Mucosa of rectum (tissue), 2 donors: Measurements from ENCODE around the gene SMIM21.

ENCODE experiments used
- H3K27ac ChIP-seq, 2 donors: one replicate each; pipeline ENCODE4 v1.7.0; 2013; ENCODE audit warnings: inconsistent platforms in 2 of 2, low read depth in 2 of 2, low read length in 2 of 2
- H3K27me3 ChIP-seq, 2 donors: one replicate each; pipeline ENCODE4 v1.7.0; 2013; ENCODE audit warnings: low read length in 2 of 2; ENCODE audit not compliant: control insufficient read depth in 2 of 2, insufficient read depth in 2 of 2
- H3K36me3 ChIP-seq, 2 donors: one replicate each; pipeline ENCODE4 v1.7.0; 2013; ENCODE audit warnings: low read length in 2 of 2; ENCODE audit not compliant: control insufficient read depth in 2 of 2, insufficient read depth in 2 of 2
- H3K4me1 ChIP-seq, 2 donors: one replicate each; pipeline ENCODE4 v1.7.0; 2013; ENCODE audit warnings: low read length in 2 of 2, mild to moderate bottlenecking in 1 of 2; ENCODE audit not compliant: control insufficient read depth in 2 of 2, insufficient read depth in 2 of 2
- H3K4me3 ChIP-seq, 2 donors: one replicate each; pipeline ENCODE4 v1.7.0; 2013; ENCODE audit warnings: low read length in 2 of 2
- H3K9ac ChIP-seq, 2 donors: one replicate each; pipeline ENCODE4 v1.7.0; 2013; ENCODE audit warnings: low read length in 2 of 2, low read depth in 1 of 2, mild to moderate bottlenecking in 1 of 2
- H3K9me3 ChIP-seq, 2 donors: one replicate each; pipeline ENCODE4 v1.7.0; 2013; ENCODE audit warnings: low read length in 2 of 2; ENCODE audit not compliant: control insufficient read depth in 2 of 2
- donor health status: healthy.
- donor health status: Normal muscosa, but diverticular disease.

SMIM21 gene

GRCh38 chr18:75433098-75433497 is 5.6 kb upstream of the SMIM21 start:
- no peak overlapping the region for H3K4me3 ChIP-seq
- no peaks in the 10 kb centered on the region for H3K4me1 ChIP-seq
- no peaks in the 10 kb centered on the region for H3K9me3 ChIP-seq
- H3K27ac ChIP-seq: no peak overlapping the region
- no peaks in the 10 kb centered on the region for H3K36me3 ChIP-seq
- H3K27me3 ChIP-seq: no peaks in the 10 kb centered on the region
- H3K9ac ChIP-seq: no peak overlapping the region

GRCh38 chr18:75429975-75430374 is 2.5 kb upstream of the SMIM21 start:
- H3K36me3 ChIP-seq: no peaks in the 10 kb centered on the region
- H3K27me3 ChIP-seq: no peaks in the 10 kb centered on the region
- no peak overlapping the region for H3K9ac ChIP-seq
- no peaks in the 10 kb centered on the region for H3K9me3 ChIP-seq
- no peak overlapping the region for H3K4me3 ChIP-seq
- H3K27ac ChIP-seq: no peak overlapping the region
- no peaks in the 10 kb centered on the region for H3K4me1 ChIP-seq

- H3K4me3 ChIP-seq: no peak overlapping the region
- H3K4me1 ChIP-seq: no peaks in the 10 kb centered on the region
- H3K9ac ChIP-seq: no peak overlapping the region
- no peak overlapping the region for H3K27ac ChIP-seq
- H3K27me3 ChIP-seq: no peaks in the 10 kb centered on the region
- H3K36me3 ChIP-seq: no peaks in the 10 kb centered on the region
- no peaks in the 10 kb centered on the region for H3K9me3 ChIP-seq
These were observed 987 bp upstream of the SMIM21 start for GRCh38 chr18:75428490-75428889.

- no peak overlapping the region for H3K4me3 ChIP-seq
These were observed 5.1 kb downstream of the SMIM21 start for GRCh38 chr18:75422341-75422910.

GRCh38 chr18:75421656-75422055 is 5.8 kb downstream of the SMIM21 start:
- Histone ChIP-seq H3K27ac (no peak overlapping the region), H3K4me3 (no peak overlapping the region), H3K27me3 (no peaks in the 10 kb centered on the region), H3K9ac (no peak overlapping the region), H3K36me3 (no peaks in the 10 kb centered on the region), H3K4me1 (no peaks in the 10 kb centered on the region), H3K9me3 (no peaks in the 10 kb centered on the region)

More at GRCh38 chr18:75422341-75422910, 5.1 kb downstream of the SMIM21 start:
- H3K9ac ChIP-seq: no peak overlapping the region
- no peaks in the 10 kb centered on the region for H3K27me3 ChIP-seq
- no peaks in the 10 kb centered on the region for H3K36me3 ChIP-seq
- no peak overlapping the region for H3K27ac ChIP-seq
- no peaks in the 10 kb centered on the region for H3K4me1 ChIP-seq
- no peaks in the 10 kb centered on the region for H3K9me3 ChIP-seq

- H3K27me3 ChIP-seq: no peaks in the 10 kb centered on the region
- H3K27ac ChIP-seq: no peak overlapping the region
- H3K9me3 ChIP-seq: no peaks in the 10 kb centered on the region
- H3K36me3 ChIP-seq: no peaks in the 10 kb centered on the region
- no peak overlapping the region for H3K4me3 ChIP-seq
- no peaks in the 10 kb centered on the region for H3K4me1 ChIP-seq
- no peak overlapping the region for H3K9ac ChIP-seq
These were observed 9.1 kb downstream of the SMIM21 start for GRCh38 chr18:75418293-75419005.

- Histone ChIP-seq H3K9ac (no peak overlapping the region), H3K27ac (no peak overlapping the region), H3K4me1 (no peaks in the 10 kb centered on the region), H3K4me3 (no peak overlapping the region), H3K27me3 (no peaks in the 10 kb centered on the region), H3K36me3 (no peaks in the 10 kb centered on the region), H3K9me3 (no peaks in the 10 kb centered on the region)
These were observed 16.9 kb downstream of the SMIM21 start for GRCh38 chr18:75410611-75411010.

GRCh38 chr18:75409806-75410205 is 17.7 kb downstream of the SMIM21 start:
- Histone ChIP-seq H3K9ac (no peak overlapping the region), H3K9me3 (no peaks in the 10 kb centered on the region), H3K4me3 (no peak overlapping the region), H3K36me3 (no peaks in the 10 kb centered on the region), H3K27ac (no peak overlapping the region), H3K4me1 (no peaks in the 10 kb centered on the region), H3K27me3 (no peaks in the 10 kb centered on the region)

GRCh38 chr18:75408554-75409506 is 18.7 kb downstream of the SMIM21 start:
- H3K4me3 ChIP-seq: no peak overlapping the region
- no peaks in the 10 kb centered on the region for H3K4me1 ChIP-seq
- no peaks in the 10 kb centered on the region for H3K36me3 ChIP-seq
- no peak overlapping the region for H3K9ac ChIP-seq
- H3K9me3 ChIP-seq: no peaks in the 10 kb centered on the region
- no peaks in the 10 kb centered on the region for H3K27me3 ChIP-seq
- no peak overlapping the region for H3K27ac ChIP-seq
